HEK293 (cell line): ENCODE data around the gene THAP7.
A peak's percentile ranks its signal among the peaks of the same experiment; 100 is the strongest.

ENCODE experiments used
- ATF2 ChIP-seq: fragments of 450-650 bp; formaldehyde crosslinking; IDR thresholded peaks from 2 replicates; pipeline ENCODE4 v1.5.1; 2016; ENCODE audit warnings: missing biosample characterization, missing genetic modification characterization, low read depth
- CTCF ChIP-seq: fragments of 450-650 bp; formaldehyde crosslinking; IDR thresholded peaks from 2 replicates; pipeline ENCODE4 v1.5.1; 2016; ENCODE audit warnings: missing biosample characterization, missing genetic modification characterization
- HOXD13 ChIP-seq: sonication (generic); formaldehyde crosslinking; IDR thresholded peaks from 2 replicates; pipeline ENCODE4 v1.8.0; 2022; ENCODE audit warnings: missing genetic modification reagents, borderline replicate concordance
- PBX3 ChIP-seq: sonication (generic); formaldehyde crosslinking; IDR thresholded peaks from 2 replicates; pipeline ENCODE4 v1.8.1; 2022; ENCODE audit warnings: mild to moderate bottlenecking, moderate library complexity, missing genetic modification reagents
- PRDM1 ChIP-seq: fragments of 450-650 bp; formaldehyde crosslinking; IDR thresholded peaks from 2 replicates; pipeline ENCODE4; 2016; ENCODE audit warnings: missing biosample characterization, missing genetic modification characterization
- SP3 ChIP-seq: fragments of 450-650 bp; formaldehyde crosslinking; IDR thresholded peaks from 2 replicates; pipeline ENCODE4 v1.5.1; 2016; ENCODE audit warnings: missing biosample characterization, missing genetic modification characterization
- ZBTB10 ChIP-seq: fragments of 450-650 bp; formaldehyde crosslinking; IDR thresholded peaks from 2 replicates; pipeline ENCODE4 v1.5.1; 2016; ENCODE audit warnings: missing biosample characterization, missing genetic modification characterization
- ZFHX2 ChIP-seq: fragments of 450-650 bp; formaldehyde crosslinking; conservative IDR thresholded peaks from 2 replicates; pipeline ENCODE4 v1.5.1; 2016; ENCODE audit warnings: missing biosample characterization, missing genetic modification characterization
- ZIC2 ChIP-seq: fragments of 450-650 bp; formaldehyde crosslinking; IDR thresholded peaks from 2 replicates; pipeline ENCODE4 v1.5.1; 2016; ENCODE audit warnings: missing biosample characterization, missing genetic modification characterization
- ZNF146 ChIP-seq: fragments of 450-650 bp; formaldehyde crosslinking; IDR thresholded peaks from 2 replicates; pipeline ENCODE4 v1.5.1; 2016; ENCODE audit warnings: missing biosample characterization, missing genetic modification characterization
- ZNF169 ChIP-seq: fragments of 450-650 bp; formaldehyde crosslinking; IDR thresholded peaks from 2 replicates; pipeline ENCODE4 v1.5.1; 2016; ENCODE audit warnings: missing biosample characterization, missing genetic modification characterization
- ZNF266 ChIP-seq: fragments of 450-650 bp; formaldehyde crosslinking; IDR thresholded peaks from 2 replicates; pipeline ENCODE4 v1.5.1; 2016; ENCODE audit warnings: missing biosample characterization, missing genetic modification characterization, low read depth
- ZNF324 ChIP-seq: fragments of 450-650 bp; formaldehyde crosslinking; IDR thresholded peaks from 2 replicates; pipeline ENCODE4 v1.5.1; 2016; ENCODE audit warnings: missing biosample characterization, missing genetic modification characterization
- ZNF37A ChIP-seq: fragments of 450-650 bp; IDR thresholded peaks from 2 replicates; pipeline ENCODE4 v1.5.1; 2018; ENCODE audit warnings: missing biosample characterization, missing genetic modification characterization
- ZNF449 ChIP-seq: fragments of 450-650 bp; formaldehyde crosslinking; IDR thresholded peaks from 2 replicates; pipeline ENCODE4 v1.5.1; 2017; ENCODE audit warnings: missing biosample characterization, mild to moderate bottlenecking, missing genetic modification characterization, moderate library complexity
- ZNF48 ChIP-seq: fragments of 450-650 bp; formaldehyde crosslinking; IDR thresholded peaks from 2 replicates; pipeline ENCODE4 v1.5.1; 2016; ENCODE audit warnings: missing biosample characterization, missing genetic modification characterization
- ZNF518A ChIP-seq: fragments of 450-650 bp; formaldehyde crosslinking; conservative IDR thresholded peaks from 2 replicates; pipeline ENCODE4 v1.5.1; 2016; ENCODE audit warnings: low read depth, missing biosample characterization, missing genetic modification characterization
- ZNF571 ChIP-seq: fragments of 450-650 bp; formaldehyde crosslinking; IDR thresholded peaks from 2 replicates; pipeline ENCODE4 v1.5.0; 2017; ENCODE audit warnings: missing biosample characterization, missing genetic modification characterization
- ZNF585B ChIP-seq: fragments of 450-650 bp; formaldehyde crosslinking; IDR thresholded peaks from 2 replicates; pipeline ENCODE4 v1.5.1; 2016; ENCODE audit warnings: missing biosample characterization, missing genetic modification characterization
- ZNF776 ChIP-seq: fragments of 450-650 bp; formaldehyde crosslinking; IDR thresholded peaks from 2 replicates; pipeline ENCODE4 v1.5.0; 2017; ENCODE audit warnings: missing biosample characterization, missing genetic modification characterization, borderline replicate concordance
- ZNF792 ChIP-seq: fragments of 450-650 bp; formaldehyde crosslinking; IDR thresholded peaks from 2 replicates; pipeline ENCODE4 v1.5.1; 2016; ENCODE audit warnings: missing biosample characterization, missing genetic modification characterization
- ZSCAN18 ChIP-seq: fragments of 450-650 bp; formaldehyde crosslinking; IDR thresholded peaks from 2 replicates; pipeline ENCODE4 v1.5.1; 2016; ENCODE audit warnings: missing biosample characterization, missing genetic modification characterization
- ZXDB ChIP-seq: fragments of 450-650 bp; formaldehyde crosslinking; IDR thresholded peaks from 2 replicates; pipeline ENCODE4 v1.5.1; 2016; ENCODE audit warnings: missing biosample characterization, missing genetic modification characterization

THAP7 gene

GRCh38 chr22:20981787-20982562 is 19.9 kb downstream of the THAP7 start, which contains the start of gene LZTR1 (continued):
- TF ChIP-seq ZSCAN18 (tag by site-specific recombination): no peak; the same call in 1 of the 2 replicates
- 0 out of 2 replicates have a peak, but pooled peaks have one; percentile 12 for TF ChIP-seq ZNF146
- TF ChIP-seq ZNF449 (tag by site-specific recombination): peak; percentile 91
- peak; percentile 80 for TF ChIP-seq ZIC2 (tag by site-specific recombination)
- no peak for TF ChIP-seq PRDM1 (tag by site-specific recombination)
- TF ChIP-seq ZNF48: no peak
- TF ChIP-seq ZNF776: no peak
- no peak for TF ChIP-seq ZNF169 (tag by site-specific recombination)
- peak; percentile 96 for TF ChIP-seq PBX3 (CRISPR knock-in tag)
- no peak for TF ChIP-seq ATF2 (tag by site-specific recombination)
- TF ChIP-seq ZFHX2: peak; percentile 83
- 0 out of 2 replicates have a peak, but pooled peaks have one; percentile 59 for TF ChIP-seq ZNF792 (tag by site-specific recombination)
- peak; percentile 94 for TF ChIP-seq ZXDB (tag by site-specific recombination)
- peak; percentile 92 for TF ChIP-seq CTCF (tag by site-specific recombination)
- TF ChIP-seq ZNF571: no peak
- peak; percentile 38; the same call in 1 of the 2 replicates for TF ChIP-seq SP3 (tag by site-specific recombination)
- TF ChIP-seq ZNF37A (tag by site-specific recombination): no peak
- TF ChIP-seq ZNF324 (tag by site-specific recombination): peak; percentile 94
- TF ChIP-seq HOXD13 (CRISPR knock-in tag): no peak
- TF ChIP-seq ZNF518A: peak; percentile 51; the same call in 1 of the 2 replicates
- TF ChIP-seq ZNF585B: 0 out of 2 replicates have a peak, but pooled peaks have one; percentile 7
- no peak for TF ChIP-seq ZNF266 (tag by site-specific recombination)
- TF ChIP-seq ZBTB10 (tag by site-specific recombination): peak; percentile 52
